Neuronal stem cell (in vitro differentiated cells): ENCODE data around the gene EXOC3L4.

Experiments used
- DNase-seq: peaks from one replicate; pipeline ENCODE4 v3.0.0-alpha.2; 2013; ENCODE audit warnings: low spot score
- H2AFZ ChIP-seq: one replicate; pipeline ENCODE4 v1.6.1; 2013; ENCODE audit warnings: mild to moderate bottlenecking, low read length, inconsistent platforms
- H2AK5ac ChIP-seq: 2 replicates; pipeline ENCODE4 v1.6.1; 2013; ENCODE audit warnings: low read depth, mild to moderate bottlenecking, inconsistent platforms, low read length, moderate library complexity, mixed read lengths
- H2BK120ac ChIP-seq: 2 replicates; pipeline ENCODE4 v1.6.1; 2013; ENCODE audit warnings: low read depth, mild to moderate bottlenecking, inconsistent platforms, low read length, moderate library complexity, mixed read lengths
- H2BK12ac ChIP-seq: one replicate; pipeline ENCODE4 v1.6.1; 2013; ENCODE audit warnings: low read length, inconsistent platforms
- H2BK15ac ChIP-seq: 2 replicates; pipeline ENCODE4 v1.6.1; 2013; ENCODE audit warnings: mild to moderate bottlenecking, low read length, inconsistent platforms, mixed read lengths
- H2BK5ac ChIP-seq: one replicate; pipeline ENCODE4 v1.6.1; 2013; ENCODE audit warnings: inconsistent platforms, mild to moderate bottlenecking, low read length, moderate library complexity
- H3K14ac ChIP-seq: one replicate; pipeline ENCODE4 v1.6.1; 2013; ENCODE audit warnings: low read length, inconsistent platforms
- H3K18ac ChIP-seq: 2 replicates; pipeline ENCODE4 v1.6.1; 2013; ENCODE audit warnings: low read length, inconsistent platforms
- H3K23ac ChIP-seq: 2 replicates; pipeline ENCODE4 v1.6.1; 2013; ENCODE audit warnings: low read depth, mild to moderate bottlenecking, mixed read lengths, low read length, inconsistent platforms; ENCODE audit not compliant: poor library complexity
- H3K27ac ChIP-seq: replicated peaks from 3 replicates; pipeline ENCODE4 v1.5.1; 2013; ENCODE audit warnings: low read length, inconsistent platforms
- H3K27me3 ChIP-seq, 3 experiments: 2 replicates each; pipeline ENCODE4 v1.6.1; 2013; ENCODE audit warnings: low read length in 3 of 3, mild to moderate bottlenecking in 2 of 3, inconsistent platforms in 1 of 3, low read depth in 1 of 3, mixed read lengths in 1 of 3, moderate library complexity in 1 of 3; ENCODE audit not compliant: control insufficient read depth in 3 of 3, insufficient read depth in 3 of 3
- H3K36me3 ChIP-seq, 2 donors: replicated peaks in 1 of 2; 2 replicates each; pipeline ENCODE4 v1.6.1; 2013; ENCODE audit warnings: low read length in 2 of 2; ENCODE audit not compliant: control insufficient read depth in 2 of 2, insufficient read depth in 2 of 2
- H3K4ac ChIP-seq: 2 replicates; pipeline ENCODE4 v1.6.1; 2013; ENCODE audit warnings: inconsistent platforms, mild to moderate bottlenecking, low read length, moderate library complexity
- H3K4me1 ChIP-seq, 2 donors: 1 replicate in 1 of 2; 2 replicates in 1 of 2; pipeline ENCODE4 v1.6.1; 2013; ENCODE audit warnings: low read length in 2 of 2, low read depth in 1 of 2; ENCODE audit not compliant: control insufficient read depth in 2 of 2, insufficient read depth in 1 of 2
- H3K4me2 ChIP-seq: one replicate; pipeline ENCODE4 v1.6.1; 2013; ENCODE audit warnings: mild to moderate bottlenecking, low read length, inconsistent platforms; ENCODE audit not compliant: insufficient read depth, poor library complexity, severe bottlenecking
- H3K4me3 ChIP-seq, 2 donors: 2 replicates each; pipeline ENCODE4 v1.5.1; 2013; ENCODE audit warnings: low read length in 2 of 2, mild to moderate bottlenecking in 2 of 2, inconsistent platforms in 1 of 2, moderate library complexity in 1 of 2
- H3K79me1 ChIP-seq: one replicate; pipeline ENCODE4 v1.6.1; 2013; ENCODE audit warnings: low read depth, mild to moderate bottlenecking, inconsistent platforms, low read length, moderate library complexity
- H3K9ac ChIP-seq: one replicate; pipeline ENCODE4 v1.6.1; 2013; ENCODE audit warnings: mild to moderate bottlenecking, low read depth, low read length, inconsistent platforms; ENCODE audit not compliant: poor library complexity
- H3K9me3 ChIP-seq, 2 donors: replicated peaks in 1 of 2; 2 replicates each; pipeline versions ENCODE3 to v1.6.1; 2013; ENCODE audit warnings: low read length in 2 of 2, mild to moderate bottlenecking in 2 of 2, inconsistent platforms in 1 of 2, low read depth in 1 of 2, mixed read lengths in 1 of 2, moderate library complexity in 1 of 2; ENCODE audit not compliant: control insufficient read depth in 2 of 2, insufficient read depth in 1 of 2
- H4K8ac ChIP-seq: one replicate; pipeline ENCODE4 v1.6.1; 2013; ENCODE audit warnings: low read depth, mild to moderate bottlenecking, inconsistent platforms, low read length, moderate library complexity
- H4K91ac ChIP-seq: one replicate; pipeline ENCODE4 v1.6.1; 2013; ENCODE audit warnings: low read length, low read depth, mild to moderate bottlenecking, inconsistent platforms; ENCODE audit not compliant: poor library complexity
- WGBS, 2 donors: extraction: QIAGEN DNeasy Blood & Tissue Kit; methylation state at CpG; one replicate each; pipeline ENCODE4 v1.1.7; 2013; ENCODE audit warnings: missing lambda C conversion rate in 2 of 2, mixed read lengths in 1 of 2; ENCODE audit not compliant: insufficient read length in 2 of 2, insufficient replicate concordance in 1 of 2; ENCODE audit errors: extremely low coverage in 2 of 2; 5-methylcytosine and 5-hydroxymethylcytosine counted together

Gene EXOC3L4

GRCh38 chr14:103070971-103071542, 23.5 kb upstream of the EXOC3L4 start:
- peak overlapping the region; percentile 25 for H3K23ac ChIP-seq
- peak overlapping the region; percentile 24 for H4K91ac ChIP-seq
- H3K9me3 ChIP-seq, result peaks cover 0 to 1% of the 10 kb centered on the region in 2 donors
- no peaks in the 10 kb centered on the region for H3K36me3 ChIP-seq
- no peak overlapping the region for H2BK120ac ChIP-seq
- no peak overlapping the region for H4K8ac ChIP-seq
- DNase-seq, result no peak
- peaks cover 9 to 17% of the 10 kb centered on the region in 2 donors for H3K4me1 ChIP-seq
- H3K27ac ChIP-seq, result peak overlapping the region; percentile 19
- H3K79me1 ChIP-seq, result no peaks in the 10 kb centered on the region
- peak overlapping the region; percentile 69 for H3K4ac ChIP-seq
- no peak overlapping the region for H3K4me3 ChIP-seq
- H3K4me2 ChIP-seq, result no peak overlapping the region
- H2BK12ac ChIP-seq, result peak overlapping the region; percentile 94
- peak overlapping the region; percentile 56 for H2AFZ ChIP-seq
- peak overlapping the region; percentile 25 for H3K14ac ChIP-seq
- peak overlapping the region; percentile 96 for H2AK5ac ChIP-seq
- H2BK15ac ChIP-seq, result peak overlapping the region; percentile 96
- H3K27me3 ChIP-seq, result peaks cover 0 to 43% (median 7%) of the 10 kb centered on the region in 3 experiments
- peak overlapping the region; percentile 72 for H3K18ac ChIP-seq
- H3K9ac ChIP-seq, result peak overlapping the region; percentile 70
- no CpG with 5 or more reads among the region's 21 CpGs for WGBS, 2 donors
- no peak overlapping the region for H2BK5ac ChIP-seq

DNA sequence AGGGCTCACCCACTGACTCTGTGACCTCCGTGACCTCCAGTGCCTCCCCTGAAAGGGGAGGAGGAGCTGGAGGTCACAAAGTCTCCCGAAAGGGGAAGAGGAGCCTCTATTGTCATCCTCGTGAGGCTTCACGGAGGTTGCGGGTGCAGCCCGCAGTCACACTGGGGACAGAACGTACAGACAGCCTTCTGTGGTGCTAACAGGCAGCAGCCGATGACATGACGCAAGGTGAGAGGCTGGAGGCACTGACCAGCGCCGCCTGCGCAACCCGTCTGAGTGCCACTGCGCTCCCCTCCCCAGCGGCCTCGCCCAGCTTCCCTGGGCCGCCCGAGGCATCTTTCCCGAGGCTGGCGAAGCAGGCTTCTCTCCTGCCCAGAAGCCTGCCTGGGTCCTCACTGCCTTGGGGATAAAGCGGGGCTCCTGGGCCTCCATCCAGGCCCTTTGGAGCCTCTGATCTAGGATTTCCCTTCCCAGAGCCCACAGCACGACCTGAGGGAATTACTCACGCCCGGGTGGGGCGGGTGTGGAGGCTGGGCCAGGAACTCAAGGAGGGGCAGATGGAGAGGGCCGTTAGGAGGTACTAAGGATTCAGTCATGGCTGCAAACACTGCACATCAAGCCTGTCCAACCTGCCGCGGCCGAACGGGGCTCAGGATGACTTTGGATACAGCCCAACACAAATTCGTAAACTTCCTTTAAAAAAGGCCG, 22.8 kb upstream of the EXOC3L4 start:
- Histone ChIP-seq H2AFZ (peak overlapping the region; percentile 56), H3K36me3 (no peaks in the 10 kb centered on the region), H2AK5ac (peak overlapping the region; percentile 8), H3K27ac (peak overlapping the region; percentile 19), H2BK12ac (peak overlapping the region; percentile 94), H3K4me1 (peaks cover 9 to 17% of the 10 kb centered on the region in 2 donors), H2BK120ac (no peak overlapping the region), H3K9me3 (peaks cover 0 to 1% of the 10 kb centered on the region in 2 donors), H3K4me3 (no peak overlapping the region), H3K9ac (peak overlapping the region; percentile 60), H2BK5ac (no peak overlapping the region), H3K18ac (peak overlapping the region; percentile 83), H2BK15ac (peak overlapping the region; percentile 96), H3K4me2 (no peak overlapping the region), H3K27me3 (peaks cover 0 to 43% (median 7%) of the 10 kb centered on the region in 3 experiments), H3K23ac (peak overlapping the region; percentile 91), H3K14ac (peak overlapping the region; percentile 71), H4K91ac (peak overlapping the region; percentile 72), H3K79me1 (no peaks in the 10 kb centered on the region), H4K8ac (peak overlapping the region; percentile 92), H3K4ac (peak overlapping the region; percentile 69)
- no peak for DNase-seq
- no CpG with 5 or more reads among the region's 32 CpGs for WGBS, 2 donors

DNA sequence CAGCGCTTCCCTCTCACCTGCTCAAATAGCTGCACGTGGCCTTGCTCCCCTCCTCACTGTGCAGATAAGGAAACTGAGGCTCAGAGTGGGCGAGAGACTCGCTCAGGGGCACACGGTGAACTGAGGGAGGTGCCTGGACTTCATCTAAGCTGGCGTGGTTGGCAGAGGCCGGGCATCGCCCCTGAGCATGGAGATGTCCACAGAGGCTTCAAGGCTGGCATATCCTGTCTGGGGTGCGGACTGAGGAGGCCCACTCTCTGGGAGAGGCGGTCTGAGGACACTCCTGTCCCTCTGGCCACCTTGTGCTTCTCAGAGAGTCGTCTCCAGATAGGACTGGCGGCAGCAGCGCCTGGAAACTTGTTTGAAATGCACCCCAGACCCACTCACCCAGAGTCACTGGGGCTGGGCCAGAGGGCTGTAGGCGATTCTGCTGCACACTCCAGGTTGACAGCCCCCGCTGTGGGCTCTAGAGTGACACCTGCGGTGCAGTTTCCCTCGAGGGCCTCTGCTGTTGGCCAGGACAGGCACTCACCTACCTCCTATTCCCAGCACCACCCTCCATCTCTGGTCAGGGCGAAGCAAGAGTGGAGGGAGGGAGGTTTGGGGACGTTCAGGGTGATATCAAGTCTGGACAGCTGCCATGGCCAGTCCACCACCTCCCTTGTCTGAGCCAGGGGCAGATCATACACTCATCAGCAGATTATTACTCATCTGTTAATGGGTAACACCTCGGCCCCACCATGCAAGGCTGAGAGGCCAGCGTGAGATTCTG, 21.7 kb upstream of the EXOC3L4 start:
- DNase-seq, result no peak
- Histone ChIP-seq H4K91ac (no peak overlapping the region), H3K27me3 (peaks cover 0 to 43% (median 7%) of the 10 kb centered on the region in 3 experiments), H3K4me2 (no peak overlapping the region), H3K4me3 (no peak overlapping the region), H3K23ac (no peak overlapping the region), H3K9ac (no peak overlapping the region), H3K14ac (no peak overlapping the region), H3K36me3 (no peaks in the 10 kb centered on the region), H3K4me1 (peaks cover 9 to 17% of the 10 kb centered on the region in 2 donors), H3K9me3 (peaks cover 0 to 1% of the 10 kb centered on the region in 2 donors), H3K27ac (no peak overlapping the region), H2AK5ac (peak overlapping the region; percentile 83), H3K4ac (no peak overlapping the region), H2BK12ac (peak overlapping the region; percentile 46), H4K8ac (no peak overlapping the region), H2AFZ (no peak overlapping the region), H3K79me1 (no peaks in the 10 kb centered on the region), H2BK120ac (no peak overlapping the region), H2BK5ac (no peak overlapping the region), H2BK15ac (peak overlapping the region; percentile 88), H3K18ac (peak overlapping the region; percentile 13)
- no CpG with 5 or more reads among the region's 21 CpGs for WGBS, 2 donors
